DMS 273 (cell line): ENCODE data around the gene IGHMBP2.

Experiments used
- DNase-seq: peaks from one replicate; lab custom pipeline; 2025; ENCODE audit not compliant: unreplicated experiment; lab: John Stamatoyannopoulos, UW

The IGHMBP2 gene

GRCh38 chr11:68980776-68981065, 77.0 kb downstream of the IGHMBP2 start, which contains the start of gene MRGPRD:
Gene MRGPRD, minus strand, starts transcription at chr11:68980986. Its CDS starts 0 bp downstream, at chr11:68980986.
- DNase-seq, result no peak

GRCh38 chr11:68982134-68982533, 78.4 kb downstream of the IGHMBP2 start:
- DNase-seq, result no peak

GRCh38 chr11:68983801-68984200, 80.1 kb downstream of the IGHMBP2 start:
- DNase-seq, result no peak

GRCh38 chr11:68987211-68987610, 83.5 kb downstream of the IGHMBP2 start:
- DNase-seq, result no peak

GRCh38 chr11:68988491-68988890, 84.8 kb downstream of the IGHMBP2 start:
- peak; percentile 60 for DNase-seq
